GM19025 (cell line): Measurements from ENCODE around the gene TP53TG5.

Experiments
- ATAC-seq: cut with Tn5 transposase; IDR thresholded peaks from one replicate; pipeline ENCODE4 v1.9.1; 2021; ENCODE audit warnings: mild to moderate bottlenecking, low read depth, moderate library complexity; ENCODE audit not compliant: unreplicated experiment

The TP53TG5 gene

DNA sequence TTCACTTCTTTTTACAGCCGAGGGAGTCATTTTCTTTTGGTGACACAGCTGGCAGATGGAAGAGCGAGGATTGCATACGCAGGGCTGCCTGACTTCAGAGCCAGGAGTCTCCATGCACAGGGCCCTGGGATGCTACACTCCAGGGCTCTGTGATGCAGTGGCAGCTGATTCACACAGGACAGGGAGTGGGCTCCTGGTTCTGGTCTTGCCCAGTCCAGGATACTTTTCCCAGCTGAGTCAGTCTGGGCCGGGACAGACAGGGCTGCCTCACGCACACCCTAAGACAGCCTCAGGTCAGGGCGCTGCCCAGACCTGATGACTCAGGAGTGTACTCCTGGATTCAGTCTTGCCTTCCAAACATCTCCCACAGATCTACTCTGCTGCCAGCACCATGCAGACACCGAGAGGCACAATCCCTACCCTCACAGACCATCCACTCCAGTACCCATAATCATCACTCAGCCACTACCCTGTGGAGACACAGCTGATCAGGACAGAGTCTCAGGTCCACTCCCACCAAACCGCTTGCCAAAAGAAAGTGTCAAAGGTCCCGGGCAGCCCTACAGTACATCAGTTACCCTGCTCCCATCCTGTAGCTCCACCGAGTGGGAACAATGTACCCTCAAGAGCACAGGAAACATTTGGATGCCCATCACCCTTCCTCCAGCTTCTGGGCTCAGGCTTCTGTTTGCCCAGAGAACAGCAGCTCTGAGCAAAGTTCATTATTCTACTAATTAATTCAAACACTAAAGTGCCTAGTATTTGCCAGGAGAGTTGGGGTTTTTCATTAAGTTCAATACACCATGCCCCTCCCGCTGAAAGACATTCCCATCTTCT is 41.4 kb downstream of the TP53TG5 start:
- ATAC-seq, result no peak

DNA sequence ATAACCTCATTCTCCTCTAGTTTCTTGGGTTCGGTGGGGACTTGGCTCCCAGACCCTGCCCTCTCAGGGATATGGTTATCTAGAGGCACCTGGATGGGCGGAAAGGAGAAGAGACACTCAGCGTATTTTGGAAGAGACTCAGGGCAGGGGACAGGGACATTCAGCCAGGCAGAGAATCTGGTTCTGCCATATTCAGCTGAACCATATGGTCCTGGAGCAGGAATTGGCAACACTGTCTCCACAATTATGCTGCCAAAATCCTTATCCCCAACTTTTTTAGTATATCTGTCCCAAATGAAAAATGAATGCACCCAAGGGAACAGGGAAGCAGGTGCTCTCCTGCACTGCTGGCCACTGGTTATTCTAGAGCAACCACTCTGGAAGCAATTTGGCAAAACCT is 47.6 kb downstream of the TP53TG5 start:
- ATAC-seq, result no peak

DNA sequence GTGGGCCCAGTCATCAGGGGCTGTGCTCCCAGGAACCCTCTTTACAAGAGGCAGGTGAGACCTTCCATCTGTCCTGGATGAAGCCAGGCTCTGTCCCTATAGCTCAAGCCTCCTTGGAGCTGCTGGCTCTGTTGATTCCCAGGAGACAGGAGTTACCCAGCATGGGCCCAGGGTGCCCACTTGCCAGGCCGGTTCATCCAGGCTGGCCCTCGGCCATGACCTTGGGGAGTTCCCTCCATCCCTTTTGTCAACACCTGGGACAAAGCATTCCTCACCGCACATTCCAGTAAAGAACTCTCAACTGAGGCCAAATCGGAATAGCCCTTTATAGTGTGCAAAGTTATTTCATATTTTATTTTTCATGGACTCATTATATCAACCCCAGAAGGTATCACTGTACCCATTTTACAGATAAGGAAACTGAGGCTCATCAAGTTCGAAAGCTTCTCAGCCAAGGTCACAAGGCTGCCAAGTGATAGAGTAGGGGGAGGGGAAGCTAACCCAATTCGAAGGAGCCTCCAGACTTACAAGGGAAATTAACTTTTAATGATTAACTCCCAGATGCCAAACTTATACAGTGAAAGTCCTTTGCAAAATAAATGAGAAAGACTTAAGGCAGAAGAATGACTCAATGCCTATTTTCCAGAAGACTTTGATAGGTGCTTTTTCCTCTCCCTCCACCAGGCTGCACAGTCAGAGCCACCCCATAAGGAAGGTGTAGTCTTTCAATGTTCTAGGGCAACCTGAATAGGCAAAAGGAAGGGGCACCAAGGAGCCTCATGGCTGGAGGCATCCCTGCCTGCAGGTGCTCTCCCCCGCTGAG is 48.4 kb downstream of the TP53TG5 start:
- ATAC-seq, result no peak

DNA sequence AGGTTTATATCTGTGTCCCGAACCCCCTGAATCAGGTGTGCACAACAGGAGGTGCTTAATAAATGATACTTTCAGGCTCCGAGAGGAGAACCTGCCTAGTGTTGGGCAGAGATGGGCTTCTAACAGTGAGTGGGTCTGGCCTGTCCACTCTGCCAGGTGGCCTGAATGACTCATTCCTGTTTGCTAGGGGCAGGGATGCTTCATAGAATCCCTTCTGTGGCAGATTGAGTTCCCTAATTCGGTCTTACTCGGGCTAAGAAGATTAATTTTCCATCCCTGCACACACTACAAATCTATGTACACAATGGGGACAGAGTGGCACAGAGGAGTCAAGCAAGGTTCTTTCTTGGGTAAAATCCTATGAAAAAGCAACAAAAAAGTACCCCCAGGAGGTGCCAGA is 49.7 kb downstream of the TP53TG5 start:
- no peak for ATAC-seq

DNA sequence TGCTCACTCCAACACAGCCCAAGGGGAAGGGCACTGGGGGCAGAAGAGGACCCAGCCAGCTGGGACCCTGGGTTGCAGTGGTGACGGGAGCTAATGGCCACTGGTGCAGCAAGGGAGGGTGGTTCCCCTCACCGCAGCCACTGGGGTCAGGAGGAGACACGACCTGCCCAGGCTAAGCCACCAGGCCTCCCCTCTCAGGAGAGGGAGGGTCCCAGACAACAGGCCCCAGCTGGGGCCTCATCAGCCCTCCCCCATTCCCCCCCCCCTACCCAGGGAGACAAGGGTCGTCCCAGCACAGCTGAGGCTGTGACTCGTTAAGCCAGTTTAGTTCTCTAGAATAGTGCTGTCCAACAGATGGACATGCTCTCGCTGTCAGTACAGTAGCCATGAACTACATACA is 52.8 kb downstream of the TP53TG5 start:
- no peak for ATAC-seq

DNA sequence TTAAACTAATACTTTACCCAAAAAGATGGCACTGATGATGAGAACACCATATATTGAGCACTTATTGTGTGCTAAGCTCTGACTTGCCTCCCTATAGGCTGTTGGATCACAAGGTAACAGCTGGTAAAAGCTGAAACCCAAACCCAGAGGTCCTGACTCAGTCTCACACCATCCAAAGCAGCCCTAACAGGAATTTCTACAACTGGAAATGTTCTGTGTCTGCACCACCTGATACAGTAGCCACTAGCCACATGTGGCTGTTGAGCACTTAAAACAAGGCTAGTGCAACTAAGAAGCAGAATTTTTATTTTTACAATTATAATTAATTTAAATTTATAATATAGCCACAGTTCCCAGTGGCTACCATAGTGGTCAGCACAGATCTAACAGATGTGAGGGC is 54.4 kb downstream of the TP53TG5 start:
- no peak for ATAC-seq

DNA sequence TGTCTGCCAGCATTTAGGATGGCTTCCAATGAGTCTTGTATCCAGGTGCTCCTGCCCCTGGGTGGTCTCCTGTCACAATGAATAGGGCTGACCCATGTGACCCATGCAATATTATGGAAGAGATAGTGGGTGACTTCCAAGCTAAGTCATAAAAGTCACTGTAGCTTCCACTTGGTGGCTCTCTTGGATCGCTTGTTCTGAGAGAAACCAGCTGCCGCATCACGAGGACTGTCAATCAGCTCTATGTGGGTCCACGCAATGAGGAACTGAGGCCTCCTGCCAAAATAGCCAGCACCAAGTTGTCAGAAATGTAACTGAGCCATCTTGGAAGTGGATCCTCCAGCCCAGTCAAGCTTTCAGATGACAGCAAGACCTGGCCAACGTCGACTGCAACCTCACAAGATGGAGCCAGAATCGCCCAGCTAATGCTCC is 55.2 kb downstream of the TP53TG5 start:
- no peak for ATAC-seq
